ENCODE measurements around the gene VAV3.
"Not testable (repeated sequence)": the region's sequence is repeated elsewhere in the genome, so short reads cannot be mapped to it uniquely, and the experiment has no call there.

DNA sequence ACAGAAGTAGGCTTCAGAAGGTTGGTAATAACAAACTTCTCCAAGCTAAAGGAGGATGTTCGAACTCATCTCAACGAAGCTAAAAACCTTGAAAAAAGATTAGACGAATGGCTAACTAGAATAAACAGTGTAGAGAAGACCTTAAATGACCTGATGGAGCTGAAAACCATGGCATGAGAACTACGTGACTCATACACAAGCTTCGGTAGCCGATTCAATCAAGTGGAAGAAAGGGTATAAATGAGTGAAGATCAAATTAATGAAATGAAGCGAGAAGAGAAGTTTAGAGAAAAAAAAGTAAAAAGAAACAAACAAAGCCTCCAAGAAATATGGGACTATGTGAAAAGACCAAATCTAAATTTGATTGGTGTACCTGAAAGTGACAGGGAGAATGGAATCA lies 231.6 kb downstream of the VAV3 start:
- TF ChIP-seq, protein P1, sequence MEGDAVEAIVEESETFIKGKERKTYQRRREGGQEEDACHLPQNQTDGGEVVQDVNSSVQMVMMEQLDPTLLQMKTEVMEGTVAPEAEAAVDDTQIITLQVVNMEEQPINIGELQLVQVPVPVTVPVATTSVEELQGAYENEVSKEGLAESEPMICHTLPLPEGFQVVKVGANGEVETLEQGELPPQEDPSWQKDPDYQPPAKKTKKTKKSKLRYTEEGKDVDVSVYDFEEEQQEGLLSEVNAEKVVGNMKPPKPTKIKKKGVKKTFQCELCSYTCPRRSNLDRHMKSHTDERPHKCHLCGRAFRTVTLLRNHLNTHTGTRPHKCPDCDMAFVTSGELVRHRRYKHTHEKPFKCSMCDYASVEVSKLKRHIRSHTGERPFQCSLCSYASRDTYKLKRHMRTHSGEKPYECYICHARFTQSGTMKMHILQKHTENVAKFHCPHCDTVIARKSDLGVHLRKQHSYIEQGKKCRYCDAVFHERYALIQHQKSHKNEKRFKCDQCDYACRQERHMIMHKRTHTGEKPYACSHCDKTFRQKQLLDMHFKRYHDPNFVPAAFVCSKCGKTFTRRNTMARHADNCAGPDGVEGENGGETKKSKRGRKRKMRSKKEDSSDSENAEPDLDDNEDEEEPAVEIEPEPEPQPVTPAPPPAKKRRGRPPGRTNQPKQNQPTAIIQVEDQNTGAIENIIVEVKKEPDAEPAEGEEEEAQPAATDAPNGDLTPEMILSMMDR (IDR thresholded peaks at IDR 0.05; ENCODE audit: low read depth, low read length, poor library complexity, severe bottlenecking): not testable (repeated sequence)
- TF ChIP-seq EZH2phosphoT487 (IDR thresholded peaks at IDR 0.05; ENCODE audit: borderline replicate concordance, low read length): not testable (repeated sequence)
